HG02870 (cell line): ENCODE results near the gene BAZ1A.
"Not testable (repeated sequence)": the region's sequence is repeated elsewhere in the genome, so short reads cannot be mapped to it uniquely, and the experiment has no call there.

Source experiments
- ATAC-seq: cut with Tn5 transposase; IDR thresholded peaks from one replicate; pipeline ENCODE4 v1.9.1; 2021; ENCODE audit warnings: mild to moderate bottlenecking, moderate library complexity; ENCODE audit not compliant: unreplicated experiment

The BAZ1A gene

DNA sequence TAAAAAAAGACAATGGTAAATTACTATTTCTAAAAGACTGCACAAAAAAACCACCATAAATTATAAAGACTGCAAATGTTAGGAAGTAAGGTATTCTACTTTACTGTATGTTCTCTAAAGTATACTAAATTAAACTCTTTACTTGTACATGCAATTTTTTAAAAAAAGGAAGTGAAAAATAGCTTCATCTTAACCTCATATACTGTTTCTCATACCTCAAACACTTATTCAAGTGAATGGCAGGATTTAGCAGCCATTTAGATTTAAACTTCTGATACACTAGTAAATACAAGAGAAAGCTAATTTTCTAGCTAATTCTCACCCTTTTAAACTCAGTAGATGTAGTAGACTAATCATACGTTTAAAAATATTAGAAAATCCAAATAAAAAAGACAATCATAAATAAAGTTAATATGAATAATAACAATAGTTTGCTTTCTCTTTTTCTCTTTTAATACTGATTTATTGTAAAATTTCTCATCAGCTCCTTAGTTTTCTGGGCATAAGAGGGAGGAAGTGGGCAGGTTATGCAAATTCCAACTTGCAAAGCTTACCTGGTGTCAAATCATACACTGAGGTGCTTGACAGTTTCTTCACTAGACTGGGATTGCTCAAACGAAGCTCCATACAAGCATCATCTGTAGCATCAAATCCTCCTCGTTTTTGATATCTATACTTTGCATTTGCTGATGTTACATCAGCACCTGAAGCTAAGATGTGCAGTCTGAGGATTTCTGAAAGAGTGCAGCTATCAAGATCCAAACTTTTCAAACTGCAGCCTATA lies 89.7 kb downstream of the BAZ1A start:
- no peak for ATAC-seq

DNA sequence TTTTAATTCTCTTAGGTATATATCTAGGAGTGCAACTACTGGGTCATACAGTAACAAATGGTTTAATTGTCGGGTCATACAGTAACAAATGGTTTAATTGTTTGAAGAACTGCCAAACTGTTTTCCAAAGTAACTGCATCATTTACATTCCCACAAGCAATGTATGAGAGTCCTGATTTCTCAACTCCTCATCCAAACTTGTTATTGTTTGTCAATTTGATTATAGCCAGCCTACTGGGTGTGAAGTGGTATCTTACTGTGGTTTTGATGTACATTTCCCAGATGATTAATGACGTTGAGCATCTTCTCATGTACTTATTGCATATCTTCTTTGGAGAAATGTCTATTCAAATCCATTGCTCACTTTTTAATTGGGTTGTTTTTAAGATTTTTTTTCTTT lies 93.1 kb downstream of the BAZ1A start:
- no peak for ATAC-seq

DNA sequence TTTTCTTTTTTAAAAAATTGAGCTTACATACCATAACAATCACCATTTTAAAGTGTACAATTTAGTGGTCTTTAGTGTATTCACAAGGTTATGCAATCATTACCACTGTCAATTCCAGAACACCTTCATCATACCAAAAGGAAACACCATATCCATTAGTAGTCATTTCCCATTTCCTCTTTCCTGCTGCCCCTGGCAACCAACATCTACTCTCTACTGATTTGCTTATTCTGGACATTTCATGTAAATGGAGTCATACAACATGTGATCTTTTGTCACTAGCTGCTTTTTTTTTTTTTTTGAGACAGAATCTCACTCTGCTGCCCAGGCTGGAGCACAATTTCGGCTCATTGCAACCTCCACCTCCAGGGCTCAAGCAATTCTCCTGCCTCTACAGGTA lies 93.9 kb downstream of the BAZ1A start:
- no peak for ATAC-seq

DNA sequence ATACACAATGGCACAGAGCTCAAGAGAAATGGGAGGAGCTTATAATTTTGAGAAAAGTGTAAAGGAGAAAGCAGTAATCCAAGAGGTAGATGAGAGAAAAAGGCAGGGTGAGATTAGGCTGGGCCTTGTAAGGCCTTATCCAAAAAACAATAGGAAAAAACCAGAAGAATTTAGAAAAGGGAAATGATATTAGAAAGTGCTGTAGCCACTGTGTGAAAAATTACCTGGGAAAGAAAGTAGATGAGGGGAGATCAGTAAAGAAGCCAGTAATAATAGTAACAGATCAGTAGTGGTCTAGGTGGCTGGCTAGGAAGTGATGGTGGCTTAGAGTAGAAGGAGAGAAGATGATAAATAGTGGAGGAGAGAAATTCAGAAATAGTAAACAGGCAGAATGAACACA lies 94.5 kb downstream of the BAZ1A start:
- no peak for ATAC-seq

DNA sequence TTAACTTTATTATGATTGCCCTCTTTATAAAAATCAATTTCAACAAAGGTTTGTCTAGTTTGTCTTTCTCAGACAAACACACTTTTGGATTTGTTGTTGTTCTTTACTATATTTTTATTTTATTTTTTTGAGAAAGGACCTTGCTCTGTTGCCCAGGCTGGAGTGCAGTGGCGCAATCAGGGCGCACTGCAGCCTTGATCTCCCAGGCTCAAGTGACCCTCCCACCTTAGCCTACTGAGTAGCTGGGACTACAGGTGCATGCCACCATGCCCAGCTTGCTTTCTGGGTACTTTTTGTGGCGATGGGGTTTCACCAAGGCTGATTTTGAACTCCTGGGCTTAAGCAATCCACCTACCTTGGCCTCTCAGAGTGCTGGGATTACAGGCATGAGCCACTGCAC lies 96.4 kb downstream of the BAZ1A start:
- no peak for ATAC-seq

DNA sequence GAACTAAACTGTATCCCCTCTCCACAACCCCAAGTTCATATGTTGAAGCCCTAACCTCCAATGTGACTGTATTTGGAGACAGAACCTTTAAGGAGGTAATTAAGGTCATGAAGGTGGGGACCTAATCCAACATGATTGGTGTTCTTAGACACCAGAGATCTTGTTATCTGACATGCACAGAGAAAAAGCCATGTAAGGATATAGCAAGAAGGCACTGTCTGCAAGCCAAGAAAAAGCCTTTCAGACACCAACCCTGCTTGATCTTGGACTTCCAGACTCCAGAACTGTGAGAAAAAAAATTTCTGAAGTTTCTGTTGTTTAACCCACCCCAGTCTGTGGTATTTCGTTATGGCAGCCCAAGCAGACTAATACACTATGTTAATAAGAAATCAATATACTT lies 98.5 kb downstream of the BAZ1A start:
- no peak for ATAC-seq

DNA sequence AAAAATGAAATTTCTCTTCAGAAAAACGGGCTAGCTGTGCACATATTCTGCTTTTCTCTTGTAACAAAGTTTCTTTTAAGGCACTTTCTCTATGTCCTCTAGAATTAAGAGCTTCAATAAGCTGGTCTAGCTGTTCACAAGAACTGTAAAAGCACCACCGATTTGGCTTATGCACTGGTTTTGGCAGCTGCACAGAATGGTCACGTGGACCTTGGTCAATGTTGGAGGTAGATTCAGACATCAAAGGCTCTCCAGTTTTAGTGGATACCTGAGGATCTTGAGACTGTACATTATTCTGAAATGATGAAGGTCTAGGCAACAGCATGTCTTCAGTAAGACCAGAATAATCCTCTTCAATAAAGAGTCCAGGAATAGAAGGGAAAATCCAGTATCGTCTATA lies 99.2 kb downstream of the BAZ1A start:
- no peak for ATAC-seq

DNA sequence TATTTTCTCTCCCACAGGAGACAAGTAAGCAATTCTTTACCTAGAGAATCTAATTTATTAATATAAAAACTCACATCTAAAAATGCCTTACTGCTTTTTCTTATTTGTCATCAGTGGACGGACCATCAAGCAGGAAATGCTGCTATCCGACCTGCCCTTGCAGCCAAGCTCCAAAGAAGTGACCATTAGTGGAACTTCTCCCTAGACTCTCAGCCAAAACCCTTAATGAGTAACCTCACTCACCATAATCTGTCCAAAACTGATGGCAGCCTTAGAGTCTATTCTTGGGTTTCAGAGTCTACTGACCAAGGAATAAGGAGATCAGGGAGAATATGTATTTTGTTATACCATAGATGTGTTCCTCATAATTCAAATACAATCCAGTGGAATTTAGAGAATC lies 99.8 kb downstream of the BAZ1A start:
- no peak for ATAC-seq

DNA sequence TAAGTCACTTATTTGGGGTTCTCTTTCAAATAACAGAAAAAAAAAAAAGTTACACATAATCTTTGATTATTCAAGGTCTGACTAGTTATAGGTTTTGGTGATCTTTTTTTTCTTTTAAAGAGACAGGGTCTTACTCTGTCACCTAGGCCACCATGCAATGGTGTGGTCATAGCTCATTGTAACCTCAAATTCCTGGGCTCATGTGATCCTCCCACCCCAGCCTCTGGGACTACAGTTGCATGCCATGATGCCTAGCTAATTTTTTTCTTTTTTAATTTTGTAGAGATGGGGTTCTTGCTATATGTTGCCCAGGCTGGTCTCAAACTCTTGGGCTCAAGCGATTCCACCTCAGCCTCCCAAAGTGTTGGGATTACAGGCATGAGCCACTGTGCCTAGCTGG lies 104.3 kb downstream of the BAZ1A start:
- no peak for ATAC-seq

DNA sequence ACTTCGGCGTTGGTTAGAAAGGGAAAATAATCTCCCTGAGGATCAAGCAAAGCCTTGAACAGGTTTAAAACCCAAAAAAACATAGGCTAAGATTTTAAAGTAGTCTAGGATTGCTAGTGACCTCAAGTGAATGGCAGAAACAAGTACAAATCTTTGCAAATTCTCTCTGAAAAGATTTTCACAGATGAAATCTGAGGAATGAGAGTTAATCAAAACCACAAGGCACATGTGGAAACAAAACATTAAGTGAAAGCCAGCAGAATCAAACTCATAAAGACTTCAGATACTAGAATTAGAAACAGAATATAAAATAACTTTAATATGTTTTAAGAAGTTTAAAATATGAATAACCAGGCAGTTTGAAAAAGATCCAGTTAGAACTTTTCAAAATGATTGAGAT lies 108.6 kb downstream of the BAZ1A start:
- no peak for ATAC-seq

DNA sequence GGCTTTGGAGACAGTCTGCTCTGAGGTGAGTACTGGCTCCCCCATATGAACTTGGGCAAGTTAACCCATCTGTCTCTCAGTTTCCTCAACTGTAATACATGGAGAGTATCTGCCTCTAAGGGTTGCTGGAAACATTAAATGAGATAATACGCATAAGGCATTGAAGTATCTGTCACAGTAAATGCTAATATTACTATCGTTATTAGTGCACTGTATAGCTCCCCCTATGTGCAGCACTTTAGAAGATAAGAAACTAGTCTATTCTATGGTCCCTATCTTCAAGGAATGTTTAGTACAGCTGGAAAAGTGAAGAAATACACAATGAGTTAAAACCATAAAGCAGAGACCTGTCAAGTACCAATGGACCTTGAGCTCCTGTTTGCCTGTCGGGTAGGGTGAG lies 109.1 kb downstream of the BAZ1A start:
- no peak for ATAC-seq

DNA sequence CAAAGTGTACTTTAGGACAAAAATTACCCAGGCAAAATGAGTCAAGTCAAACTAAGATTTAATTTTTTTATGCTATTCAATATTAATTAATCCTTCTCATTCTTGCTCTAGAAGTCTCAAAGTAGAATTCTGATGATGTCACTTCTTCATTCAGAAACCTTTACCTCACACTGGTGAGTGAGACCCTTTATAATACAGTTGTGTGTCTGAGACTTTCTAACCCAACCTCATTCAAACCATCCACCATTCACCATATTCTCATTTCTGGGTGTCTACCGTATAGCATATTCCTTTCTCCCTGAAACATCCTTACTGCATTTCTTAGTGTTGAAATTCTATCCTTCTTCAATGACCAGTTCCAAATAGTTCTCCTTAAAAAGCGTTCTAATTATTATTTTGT lies 119.9 kb downstream of the BAZ1A start:
- no peak for ATAC-seq

DNA sequence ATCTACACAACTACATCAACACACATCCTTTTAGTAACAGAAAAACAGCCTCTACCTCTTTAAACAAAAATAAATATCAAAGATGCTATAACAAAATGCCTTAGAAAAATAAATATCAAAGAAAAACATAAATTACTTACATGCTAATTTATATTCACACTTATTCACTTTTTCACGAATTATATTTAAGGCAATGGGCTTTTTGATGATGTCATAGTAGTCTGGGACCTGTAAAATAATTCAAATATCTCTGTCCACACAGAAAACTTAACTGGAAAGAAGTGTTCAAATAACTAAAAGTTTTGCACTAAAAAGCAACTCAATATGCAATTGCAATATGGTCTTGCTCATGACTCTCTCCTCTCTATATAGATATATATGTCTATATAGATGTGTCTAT lies 120.5 kb downstream of the BAZ1A start:
- ATAC-seq = no peak

DNA sequence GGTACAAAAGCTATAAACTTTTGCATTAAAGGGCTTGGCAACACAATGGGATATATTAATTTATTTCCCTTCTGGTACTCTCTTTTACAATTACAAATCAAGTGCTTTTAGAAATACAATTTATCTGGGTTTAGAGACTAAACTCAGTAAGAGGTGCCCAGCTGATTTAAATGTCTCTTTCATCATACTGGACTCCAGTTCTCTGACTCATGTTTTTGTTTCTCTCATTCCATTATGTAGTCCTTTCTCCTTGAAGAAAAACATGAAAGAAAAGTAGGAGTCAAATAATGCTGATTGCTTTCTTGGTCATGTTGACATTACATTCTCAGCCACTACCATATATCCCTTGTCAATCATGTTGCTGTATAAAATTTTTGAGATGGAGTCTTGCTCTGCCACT lies 124.5 kb downstream of the BAZ1A start:
- ATAC-seq = no peak

DNA sequence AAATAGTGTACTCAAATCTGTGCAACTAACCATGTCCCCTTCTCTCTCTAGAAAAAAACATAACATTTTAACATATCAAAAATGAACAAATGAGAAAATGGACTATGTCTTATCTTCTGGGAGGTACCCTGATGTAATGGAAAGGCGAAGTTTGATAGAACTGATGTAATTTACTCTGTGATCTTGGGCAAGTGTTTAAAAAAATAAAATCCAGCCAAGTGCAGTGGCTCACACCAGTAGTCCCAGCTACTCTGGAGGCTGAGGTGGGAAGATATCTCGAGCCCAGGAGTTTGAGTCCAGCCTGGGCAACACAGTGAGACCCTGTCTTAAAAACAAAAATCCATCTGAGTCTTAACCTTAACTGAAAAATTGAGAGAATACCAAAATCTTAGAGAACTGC lies 124.9 kb downstream of the BAZ1A start:
- no peak for ATAC-seq

DNA sequence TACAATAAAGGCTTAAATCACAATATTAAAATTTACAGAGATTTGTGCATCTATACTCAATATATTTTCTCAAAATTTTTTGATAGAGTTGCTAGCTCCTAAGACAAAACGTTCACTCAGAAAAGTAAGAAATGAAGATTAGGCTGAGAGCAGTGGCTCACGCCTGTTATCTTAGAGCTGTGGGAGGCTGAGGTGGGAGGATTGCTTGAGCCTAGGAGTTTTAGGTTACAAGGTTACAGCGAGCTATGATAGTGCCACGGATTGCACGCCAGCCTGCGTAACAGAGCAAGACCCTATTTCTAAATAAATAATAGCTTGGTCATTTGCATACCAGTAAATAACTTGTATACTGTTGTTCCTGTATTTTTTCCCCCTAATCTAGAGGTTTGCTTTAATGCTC lies 125.8 kb downstream of the BAZ1A start:
- ATAC-seq = no peak

DNA sequence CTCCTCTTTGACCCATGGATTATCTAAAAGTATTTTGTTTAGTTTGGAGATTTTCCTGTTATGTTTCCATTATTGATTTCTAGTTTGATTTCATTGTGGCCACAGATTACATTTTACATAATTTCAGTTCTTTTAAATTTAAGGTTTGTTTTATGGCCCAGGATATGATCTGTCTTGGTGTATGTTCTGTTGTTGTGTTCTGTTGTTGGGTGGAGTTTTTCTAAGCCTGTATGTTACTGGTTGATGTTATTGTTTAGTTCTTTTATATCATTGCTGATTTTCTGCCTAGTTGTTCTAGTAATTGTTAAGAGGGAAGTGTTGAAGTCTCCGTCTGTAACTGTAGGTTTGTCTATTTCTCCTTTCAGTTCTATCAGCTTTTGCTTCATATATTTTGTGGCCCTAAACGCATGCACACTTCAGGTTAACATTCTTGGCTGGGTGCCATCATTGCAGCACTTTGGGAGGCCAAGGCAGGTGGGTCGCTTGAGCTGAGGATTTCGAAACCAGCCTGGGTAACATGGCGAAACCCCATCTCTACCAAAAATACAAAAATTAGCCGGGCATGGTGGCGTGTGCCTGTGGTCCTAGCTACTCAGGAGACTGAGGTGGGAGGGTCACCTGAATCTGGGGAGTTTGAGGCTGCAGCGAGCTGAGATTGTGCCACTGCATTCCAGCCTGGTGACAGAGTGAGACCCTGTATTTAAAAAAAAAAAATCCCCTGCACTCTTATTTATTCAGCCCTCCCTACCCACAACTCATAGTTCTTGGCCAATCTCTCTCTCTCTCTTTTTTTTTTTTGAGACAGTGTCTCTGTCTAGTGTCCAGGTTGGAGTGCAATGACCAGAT lies 132.7 kb downstream of the BAZ1A start:
- no peak for ATAC-seq

DNA sequence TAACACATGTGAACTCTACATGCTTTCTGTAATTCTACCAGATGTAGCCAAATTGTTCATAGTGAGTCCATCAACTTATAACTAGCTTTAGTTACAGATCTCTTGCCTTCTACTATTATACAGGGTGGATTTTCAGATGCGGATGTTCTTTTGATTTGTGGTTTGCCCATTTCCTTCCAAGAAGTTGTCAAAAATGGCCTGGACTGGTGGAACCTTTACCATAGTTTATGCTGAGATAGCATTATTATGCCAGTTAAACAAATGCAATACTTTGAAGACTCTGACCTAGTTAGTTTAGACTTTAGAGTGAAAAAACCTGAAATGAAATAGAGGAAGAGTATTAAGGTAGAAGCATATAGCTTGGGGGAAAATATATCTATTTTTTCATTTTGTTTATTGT lies 133.3 kb downstream of the BAZ1A start:
- ATAC-seq = no peak

DNA sequence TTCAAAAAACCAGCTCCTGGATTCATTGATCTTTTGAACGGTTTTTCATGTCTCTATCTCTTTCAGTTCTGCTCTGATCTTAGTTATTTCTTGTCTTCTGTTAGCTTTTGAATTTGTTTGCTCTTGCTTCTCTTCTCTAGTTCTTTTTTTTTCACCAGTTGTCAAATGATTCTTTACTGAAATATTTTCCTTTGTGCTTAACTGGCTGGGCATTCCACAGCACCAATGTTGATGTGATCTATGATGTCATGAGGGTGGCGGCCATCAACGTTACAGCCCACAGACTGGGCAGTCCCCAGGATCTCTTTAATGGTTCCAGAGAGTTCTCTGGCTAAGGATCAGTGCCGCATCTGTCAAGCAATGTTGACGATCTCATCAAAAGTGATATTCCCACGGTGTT lies 135.0 kb downstream of the BAZ1A start:
- not testable (repeated sequence) for ATAC-seq

DNA sequence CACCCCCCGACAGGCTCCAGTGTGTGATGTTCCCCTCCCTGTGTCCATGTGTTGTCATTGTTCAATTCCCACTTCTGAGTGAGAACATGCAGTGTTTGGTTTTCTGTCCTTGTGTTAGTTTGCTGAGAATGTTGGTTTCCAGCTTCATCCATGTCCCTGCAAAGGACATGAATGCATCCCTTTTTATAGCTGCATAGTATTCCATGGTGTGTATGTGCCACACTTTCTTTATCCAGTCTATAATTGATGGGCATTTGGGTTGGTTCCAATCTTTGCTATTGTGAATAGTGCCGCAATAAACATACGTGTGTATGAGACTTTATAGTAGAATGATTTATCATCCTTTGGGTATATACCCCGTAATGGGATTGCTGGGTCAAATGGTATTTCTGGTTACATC lies 138.1 kb downstream of the BAZ1A start:
- ATAC-seq = not testable (repeated sequence)

DNA sequence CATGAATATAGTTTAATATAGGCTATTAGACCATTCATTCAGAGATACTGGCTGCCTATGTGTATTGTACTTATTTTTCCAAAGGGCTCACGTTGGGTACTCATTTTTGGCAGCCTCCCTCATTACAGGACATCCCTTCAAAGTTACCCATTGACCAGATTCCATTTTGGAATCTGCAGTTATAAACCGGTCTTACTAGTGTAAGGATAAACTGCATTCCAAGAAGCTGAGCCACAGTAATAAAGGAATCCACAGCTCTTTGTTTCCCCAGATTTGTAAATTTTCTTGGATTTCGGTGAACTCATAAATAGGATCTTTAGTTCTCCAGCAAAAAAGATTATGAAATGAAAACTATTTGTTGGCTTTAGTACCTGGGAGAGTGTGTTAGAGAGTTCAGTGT lies 141.9 kb downstream of the BAZ1A start:
- no peak for ATAC-seq

DNA sequence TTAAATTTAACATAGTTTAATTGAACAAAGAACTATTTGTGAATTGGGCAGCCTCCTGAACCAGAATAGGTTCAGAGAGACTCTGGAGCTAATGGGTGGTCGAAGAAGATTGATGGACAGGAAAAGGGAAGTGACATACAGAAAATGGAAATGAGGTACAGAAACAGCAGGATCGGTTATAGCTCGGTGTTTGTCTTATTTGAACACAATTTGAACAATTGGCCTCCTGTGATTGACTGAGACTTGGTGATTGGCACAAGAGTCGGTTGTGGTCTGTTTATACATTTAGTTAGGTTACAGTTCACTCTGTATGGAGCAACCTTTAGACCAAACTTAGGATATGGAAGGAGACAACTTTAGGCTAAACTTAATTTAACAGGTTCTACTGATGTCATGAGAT lies 142.4 kb downstream of the BAZ1A start:
- ATAC-seq = no peak
